B cell (primary cell): ENCODE measurements around the gene CSTF1.

Source experiments
- EZH2 ChIP-seq: IDR thresholded peaks from 2 replicates; pipeline ENCODE4 v1.6.1; 2012; ENCODE audit warnings: borderline replicate concordance, low read depth, mild to moderate bottlenecking, moderate library complexity, low read length; ENCODE audit not compliant: insufficient read depth, poor library complexity, severe bottlenecking
- TF ChIP-seq, protein P1 (sequence below): fragments of 200-600 bp; IDR thresholded peaks from one replicate; pipeline ENCODE4 v1.8.0; 2022; ENCODE audit warnings: antibody characterized with exemption, mild to moderate bottlenecking

DNA sequence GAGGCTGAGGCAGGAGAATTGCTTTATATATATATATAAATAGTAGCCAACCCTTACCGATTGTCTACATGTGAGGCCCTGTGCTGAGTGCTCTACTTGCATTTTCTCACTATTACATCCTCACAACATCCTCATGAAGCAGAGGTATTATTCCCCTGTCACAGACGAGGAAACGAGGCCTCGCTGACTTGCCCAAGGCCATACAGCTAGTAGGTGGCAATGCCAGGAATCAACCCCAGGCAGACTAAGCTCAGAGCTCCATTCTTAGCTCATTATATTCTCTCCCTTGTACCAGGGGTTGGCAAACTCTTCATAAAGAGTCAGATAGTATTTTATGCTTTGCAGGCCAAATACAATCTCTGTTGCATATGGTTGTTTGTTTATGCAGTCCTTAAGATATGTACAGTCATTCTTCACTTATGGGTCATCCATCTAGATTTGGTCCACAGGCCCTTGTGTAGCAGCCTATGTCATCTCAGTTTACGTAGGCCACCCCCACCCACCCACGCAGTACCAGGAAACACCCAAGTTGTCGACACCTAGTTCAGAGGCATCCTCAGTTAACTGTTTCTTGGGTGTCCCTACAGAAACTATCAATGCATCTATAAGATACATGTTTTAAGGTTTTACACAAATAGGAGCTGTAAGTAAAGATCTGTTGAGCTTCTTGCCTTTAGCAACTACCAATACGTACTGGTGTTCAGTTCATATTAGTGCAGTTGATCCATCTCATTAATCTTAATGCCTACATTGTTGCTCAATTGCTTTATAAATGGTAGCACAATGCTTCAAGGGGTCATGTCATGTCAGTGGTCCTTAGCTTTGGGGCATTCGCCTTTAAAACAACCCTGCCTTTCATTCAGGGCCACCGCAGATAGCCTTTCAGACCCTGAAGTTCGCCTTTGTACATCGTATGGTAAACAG, 22.7 kb downstream of the CSTF1 start:
- TF ChIP-seq, protein P1, sequence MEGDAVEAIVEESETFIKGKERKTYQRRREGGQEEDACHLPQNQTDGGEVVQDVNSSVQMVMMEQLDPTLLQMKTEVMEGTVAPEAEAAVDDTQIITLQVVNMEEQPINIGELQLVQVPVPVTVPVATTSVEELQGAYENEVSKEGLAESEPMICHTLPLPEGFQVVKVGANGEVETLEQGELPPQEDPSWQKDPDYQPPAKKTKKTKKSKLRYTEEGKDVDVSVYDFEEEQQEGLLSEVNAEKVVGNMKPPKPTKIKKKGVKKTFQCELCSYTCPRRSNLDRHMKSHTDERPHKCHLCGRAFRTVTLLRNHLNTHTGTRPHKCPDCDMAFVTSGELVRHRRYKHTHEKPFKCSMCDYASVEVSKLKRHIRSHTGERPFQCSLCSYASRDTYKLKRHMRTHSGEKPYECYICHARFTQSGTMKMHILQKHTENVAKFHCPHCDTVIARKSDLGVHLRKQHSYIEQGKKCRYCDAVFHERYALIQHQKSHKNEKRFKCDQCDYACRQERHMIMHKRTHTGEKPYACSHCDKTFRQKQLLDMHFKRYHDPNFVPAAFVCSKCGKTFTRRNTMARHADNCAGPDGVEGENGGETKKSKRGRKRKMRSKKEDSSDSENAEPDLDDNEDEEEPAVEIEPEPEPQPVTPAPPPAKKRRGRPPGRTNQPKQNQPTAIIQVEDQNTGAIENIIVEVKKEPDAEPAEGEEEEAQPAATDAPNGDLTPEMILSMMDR = no peak
- no peak for TF ChIP-seq EZH2
